Liver (tissue), 3 donors: ENCODE measurements around the gene DCPS.

Source experiments
- GABPA ChIP-seq, 2 donors: IDR thresholded peaks in 1 of 2; conservative IDR thresholded peaks in 1 of 2; 2 replicates each; pipeline ENCODE4 v1.6.1; 2016; ENCODE audit warnings: antibody characterized with exemption in 2 of 2, mild to moderate bottlenecking in 1 of 2, moderate library complexity in 1 of 2
- JUND ChIP-seq, 2 donors: IDR thresholded peaks; 2 replicates each; pipeline ENCODE4 v1.6.1; 2016; ENCODE audit warnings: antibody characterized with exemption in 2 of 2
- RAD21 ChIP-seq, 2 donors: IDR thresholded peaks; 2 replicates each; pipeline ENCODE4 v1.6.1; 2016; ENCODE audit warnings: antibody characterized with exemption in 2 of 2, mild to moderate bottlenecking in 2 of 2
- REST ChIP-seq: IDR thresholded peaks from 2 replicates; pipeline ENCODE4 v1.6.1; 2016; ENCODE audit warnings: antibody characterized with exemption, mild to moderate bottlenecking
- RXRA ChIP-seq, 2 donors: IDR thresholded peaks; 2 replicates each; pipeline ENCODE4 v1.6.1; 2017 to 2018; ENCODE audit warnings: antibody characterized with exemption in 2 of 2, mild to moderate bottlenecking in 1 of 2
- SP1 ChIP-seq: IDR thresholded peaks from 2 replicates; pipeline ENCODE4 v1.6.1; 2018; ENCODE audit warnings: antibody characterized with exemption, mild to moderate bottlenecking
- TF ChIP-seq, protein P1 (sequence below): fragments of 150-350 bp; IDR thresholded peaks from 2 replicates; pipeline ENCODE4 v1.5.1; 2017; ENCODE audit warnings: improper control_type of control experiment, low read depth, low read length; ENCODE audit not compliant: missing input control
- donor health status: healthy.
- donor health status: healthy.

DNA sequence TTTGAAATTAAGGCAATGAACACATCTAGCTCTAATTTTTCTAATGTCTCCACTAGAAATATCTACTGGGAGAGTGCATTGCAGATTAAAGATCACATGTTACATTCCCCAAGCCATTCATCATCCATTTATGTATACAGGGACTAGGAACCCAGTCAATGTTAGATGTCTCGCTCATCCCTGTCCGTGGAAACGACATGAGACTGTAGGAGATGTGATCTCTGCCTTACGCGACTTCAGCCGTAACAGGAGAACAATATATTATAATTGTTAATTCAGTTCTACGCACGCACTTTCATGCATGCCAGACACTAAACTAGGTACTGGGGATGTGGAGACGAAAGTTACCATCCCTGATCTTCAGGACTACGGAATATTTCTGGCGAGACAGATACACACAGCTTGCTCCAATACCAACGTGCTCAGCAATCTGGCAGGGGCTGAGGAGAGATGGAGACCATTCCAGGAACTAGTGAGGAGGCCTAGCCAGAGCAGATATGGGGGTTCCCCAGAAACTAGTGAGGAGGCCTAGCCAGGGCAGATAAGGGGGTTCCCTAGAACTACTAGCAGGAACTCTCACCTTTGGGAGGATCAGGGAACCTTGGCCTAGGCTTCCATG is 706 bp downstream of the DCPS start:
- TF ChIP-seq, protein P1, sequence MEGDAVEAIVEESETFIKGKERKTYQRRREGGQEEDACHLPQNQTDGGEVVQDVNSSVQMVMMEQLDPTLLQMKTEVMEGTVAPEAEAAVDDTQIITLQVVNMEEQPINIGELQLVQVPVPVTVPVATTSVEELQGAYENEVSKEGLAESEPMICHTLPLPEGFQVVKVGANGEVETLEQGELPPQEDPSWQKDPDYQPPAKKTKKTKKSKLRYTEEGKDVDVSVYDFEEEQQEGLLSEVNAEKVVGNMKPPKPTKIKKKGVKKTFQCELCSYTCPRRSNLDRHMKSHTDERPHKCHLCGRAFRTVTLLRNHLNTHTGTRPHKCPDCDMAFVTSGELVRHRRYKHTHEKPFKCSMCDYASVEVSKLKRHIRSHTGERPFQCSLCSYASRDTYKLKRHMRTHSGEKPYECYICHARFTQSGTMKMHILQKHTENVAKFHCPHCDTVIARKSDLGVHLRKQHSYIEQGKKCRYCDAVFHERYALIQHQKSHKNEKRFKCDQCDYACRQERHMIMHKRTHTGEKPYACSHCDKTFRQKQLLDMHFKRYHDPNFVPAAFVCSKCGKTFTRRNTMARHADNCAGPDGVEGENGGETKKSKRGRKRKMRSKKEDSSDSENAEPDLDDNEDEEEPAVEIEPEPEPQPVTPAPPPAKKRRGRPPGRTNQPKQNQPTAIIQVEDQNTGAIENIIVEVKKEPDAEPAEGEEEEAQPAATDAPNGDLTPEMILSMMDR, result no peak
- TF ChIP-seq RXRA (IDR thresholded peaks at IDR 0.05) (no peak), GABPA (IDR thresholded peaks at IDR 0.05 in 1 of 2, conservative IDR thresholded peaks at IDR 0.05 in 1 of 2) (no peak), SP1 (no peak), REST (no peak), RAD21 (IDR thresholded peaks at IDR 0.05) (no peak), JUND (IDR thresholded peaks at IDR 0.05) (no peak)
